Trophoblast cell (in vitro differentiated cells and primary cell): ENCODE measurements around the gene TMEM273.

Source experiments
- DNase-seq, 2 donors: peaks; one replicate each; pipeline ENCODE4 v3.0.0-alpha.2; 2016
- H2AFZ ChIP-seq: 2 replicates; pipeline ENCODE4 v1.6.1; 2013; ENCODE audit warnings: low read length, moderate library complexity, mild to moderate bottlenecking; ENCODE audit not compliant: insufficient read depth, poor library complexity
- H2AK5ac ChIP-seq: 2 replicates; pipeline ENCODE4 v1.6.1; 2013; ENCODE audit warnings: mild to moderate bottlenecking, low read length
- H2BK120ac ChIP-seq: 2 replicates; pipeline ENCODE4 v1.6.1; 2013; ENCODE audit warnings: low read length, mild to moderate bottlenecking, moderate library complexity; ENCODE audit not compliant: insufficient read depth, poor library complexity
- H2BK12ac ChIP-seq: 2 replicates; pipeline ENCODE4 v1.6.1; 2013; ENCODE audit warnings: mild to moderate bottlenecking, low read length, moderate library complexity
- H2BK5ac ChIP-seq: 2 replicates; pipeline ENCODE4 v1.6.1; 2013; ENCODE audit warnings: low read length, low read depth, moderate library complexity, mild to moderate bottlenecking; ENCODE audit not compliant: poor library complexity
- H3K14ac ChIP-seq: 2 replicates; pipeline ENCODE4 v1.6.1; 2013; ENCODE audit warnings: mild to moderate bottlenecking, low read length
- H3K18ac ChIP-seq: 2 replicates; pipeline ENCODE4 v1.6.1; 2013; ENCODE audit warnings: mild to moderate bottlenecking, low read length
- H3K23ac ChIP-seq: 2 replicates; pipeline ENCODE4 v1.6.1; 2013; ENCODE audit warnings: low read length
- H3K27ac ChIP-seq: 2 replicates; pipeline ENCODE4 v1.5.1; 2013; ENCODE audit warnings: low read depth, mild to moderate bottlenecking, inconsistent platforms, low read length, moderate library complexity
- H3K27me3 ChIP-seq: 2 replicates; pipeline ENCODE4 v1.6.1; 2013; ENCODE audit warnings: inconsistent platforms, mild to moderate bottlenecking, low read length, moderate library complexity; ENCODE audit not compliant: insufficient read depth
- H3K36me3 ChIP-seq, 2 experiments: 1 replicate in 1 of 2; 2 replicates in 1 of 2; pipeline ENCODE4 v1.6.1; 2013; ENCODE audit warnings: low read length in 2 of 2, mild to moderate bottlenecking in 2 of 2, moderate library complexity in 1 of 2; ENCODE audit not compliant: insufficient read depth in 2 of 2, control insufficient read depth in 1 of 2
- H3K4ac ChIP-seq: 2 replicates; pipeline ENCODE4 v1.6.1; 2013; ENCODE audit warnings: low read depth, mild to moderate bottlenecking, low read length, moderate library complexity
- H3K4me1 ChIP-seq, 2 experiments: 1 replicate in 1 of 2; 2 replicates in 1 of 2; pipeline ENCODE4 v1.6.1; 2013; ENCODE audit warnings: low read length in 2 of 2, mild to moderate bottlenecking in 2 of 2, moderate library complexity in 1 of 2; ENCODE audit not compliant: insufficient read depth in 2 of 2, control insufficient read depth in 1 of 2
- H3K4me2 ChIP-seq: 2 replicates; pipeline ENCODE4 v1.6.1; 2013; ENCODE audit warnings: inconsistent platforms, mild to moderate bottlenecking, low read length, moderate library complexity
- H3K4me3 ChIP-seq: 2 replicates; pipeline ENCODE4 v1.5.1; 2013; ENCODE audit warnings: mild to moderate bottlenecking, low read depth, low read length, inconsistent platforms
- H3K79me1 ChIP-seq: one replicate; pipeline ENCODE4 v1.6.1; 2013; ENCODE audit warnings: low read length
- H3K79me2 ChIP-seq: 2 replicates; pipeline ENCODE4 v1.6.1; 2013; ENCODE audit warnings: low read length, mild to moderate bottlenecking; ENCODE audit not compliant: control insufficient read depth, insufficient read depth, poor library complexity
- H3K9ac ChIP-seq: 2 replicates; pipeline ENCODE4 v1.6.1; 2013; ENCODE audit warnings: mild to moderate bottlenecking, low read length
- H3K9me3 ChIP-seq: 2 replicates; pipeline ENCODE4 v1.6.1; 2013; ENCODE audit warnings: low read depth, mild to moderate bottlenecking, control low read depth, inconsistent platforms, low read length; ENCODE audit not compliant: insufficient read depth
- H4K12ac ChIP-seq: 2 replicates; pipeline ENCODE4 v1.6.1; 2013; ENCODE audit warnings: low read depth, mild to moderate bottlenecking, low read length, moderate library complexity
- H4K8ac ChIP-seq: 2 replicates; pipeline ENCODE4 v1.6.1; 2013; ENCODE audit warnings: low read depth, mild to moderate bottlenecking, low read length, moderate library complexity
- H4K91ac ChIP-seq: one replicate; pipeline ENCODE4 v1.6.1; 2013; ENCODE audit warnings: low read depth, mild to moderate bottlenecking, low read length, moderate library complexity
- WGBS: extraction: QIAGEN DNeasy Blood & Tissue Kit; methylation state at CpG from one replicate; pipeline ENCODE4 v1.1.7; 2013; ENCODE audit warnings: missing lambda C conversion rate; ENCODE audit not compliant: insufficient read length, insufficient coverage; ENCODE audit errors: extremely low coverage; 5-methylcytosine and 5-hydroxymethylcytosine counted together

TMEM273 gene

GRCh38 chr10:49225218-49225876 lies 37.2 kb upstream of the TMEM273 start:
- no peak overlapping the region for H2BK120ac ChIP-seq
- H3K4me3 ChIP-seq: no peak overlapping the region
- no peak overlapping the region for H2AK5ac ChIP-seq
- no peak overlapping the region for H3K4ac ChIP-seq
- H3K79me2 ChIP-seq: no peaks in the 10 kb centered on the region
- no peaks in the 10 kb centered on the region for H3K79me1 ChIP-seq
- no peak overlapping the region for H3K9ac ChIP-seq
- no peak overlapping the region for H3K14ac ChIP-seq
- WGBS: no CpG with 5 or more reads among the region's 12 CpGs
- H2AFZ ChIP-seq: no peak overlapping the region
- no peak overlapping the region for H3K27ac ChIP-seq
- no peak overlapping the region for H4K12ac ChIP-seq
- no peak overlapping the region for H3K23ac ChIP-seq
- DNase-seq: peak in 1 of 2 donors; percentile 5
- no peak overlapping the region for H3K4me2 ChIP-seq
- no peak overlapping the region for H4K91ac ChIP-seq
- peaks cover 3% of the 10 kb centered on the region for H3K9me3 ChIP-seq
- H3K4me1 ChIP-seq: no peaks in the 10 kb centered on the region
- H2BK5ac ChIP-seq: no peak overlapping the region
- no peak overlapping the region for H2BK12ac ChIP-seq
- H4K8ac ChIP-seq: no peak overlapping the region
- no peaks in the 10 kb centered on the region for H3K27me3 ChIP-seq
- H3K18ac ChIP-seq: no peak overlapping the region
- no peaks in the 10 kb centered on the region for H3K36me3 ChIP-seq

GRCh38 chr10:49223205-49223604 lies 35.0 kb upstream of the TMEM273 start:
- Histone ChIP-seq H3K36me3 (no peaks in the 10 kb centered on the region), H3K4me1 (no peaks in the 10 kb centered on the region), H2BK120ac (no peak overlapping the region), H3K23ac (no peak overlapping the region), H3K9ac (no peak overlapping the region), H2AFZ (no peak overlapping the region), H4K12ac (no peak overlapping the region), H3K27ac (no peak overlapping the region), H2AK5ac (no peak overlapping the region), H2BK12ac (no peak overlapping the region), H3K79me1 (no peaks in the 10 kb centered on the region), H3K27me3 (no peaks in the 10 kb centered on the region), H3K4me2 (no peak overlapping the region), H3K9me3 (peaks cover 3% of the 10 kb centered on the region), H4K91ac (no peak overlapping the region), H2BK5ac (no peak overlapping the region), H4K8ac (no peak overlapping the region), H3K14ac (no peak overlapping the region), H3K4me3 (no peak overlapping the region), H3K18ac (no peak overlapping the region), H3K79me2 (no peaks in the 10 kb centered on the region), H3K4ac (no peak overlapping the region)
- no peak for DNase-seq

- H3K9ac ChIP-seq: no peak overlapping the region
- H4K91ac ChIP-seq: no peak overlapping the region
- H3K4ac ChIP-seq: no peak overlapping the region
- no peaks in the 10 kb centered on the region for H3K79me2 ChIP-seq
- peaks cover 3% of the 10 kb centered on the region for H3K9me3 ChIP-seq
- no peaks in the 10 kb centered on the region for H3K4me1 ChIP-seq
- no peak for DNase-seq
- H4K12ac ChIP-seq: no peak overlapping the region
- H2BK5ac ChIP-seq: no peak overlapping the region
- no peaks in the 10 kb centered on the region for H3K27me3 ChIP-seq
- H3K18ac ChIP-seq: no peak overlapping the region
- H2BK120ac ChIP-seq: no peak overlapping the region
- H3K27ac ChIP-seq: no peak overlapping the region
- no peak overlapping the region for H3K14ac ChIP-seq
- no peak overlapping the region for H2AFZ ChIP-seq
- no peak overlapping the region for H3K4me3 ChIP-seq
- H3K79me1 ChIP-seq: no peaks in the 10 kb centered on the region
- no peak overlapping the region for H4K8ac ChIP-seq
- no peak overlapping the region for H3K4me2 ChIP-seq
- H2AK5ac ChIP-seq: no peak overlapping the region
- no peak overlapping the region for H3K23ac ChIP-seq
- no peak overlapping the region for H2BK12ac ChIP-seq
- WGBS: no CpG with 5 or more reads among the region's 3 CpGs
- no peaks in the 10 kb centered on the region for H3K36me3 ChIP-seq
These were observed 34.0 kb upstream of the TMEM273 start for GRCh38 chr10:49222170-49222569.

GRCh38 chr10:49220679-49221078 lies 32.5 kb upstream of the TMEM273 start:
- Histone ChIP-seq H3K23ac (no peak overlapping the region), H3K79me2 (no peaks in the 10 kb centered on the region), H3K27ac (no peak overlapping the region), H2AK5ac (no peak overlapping the region), H3K9ac (no peak overlapping the region), H2BK120ac (no peak overlapping the region), H3K18ac (no peak overlapping the region), H3K9me3 (no peaks in the 10 kb centered on the region), H3K14ac (no peak overlapping the region), H4K91ac (no peak overlapping the region), H3K4me1 (no peaks in the 10 kb centered on the region), H4K8ac (no peak overlapping the region), H4K12ac (no peak overlapping the region), H2BK5ac (no peak overlapping the region), H3K4me3 (no peak overlapping the region), H3K79me1 (no peaks in the 10 kb centered on the region), H3K4ac (no peak overlapping the region), H3K27me3 (no peaks in the 10 kb centered on the region), H3K36me3 (no peaks in the 10 kb centered on the region), H3K4me2 (no peak overlapping the region), H2BK12ac (no peak overlapping the region), H2AFZ (no peak overlapping the region)
- WGBS: no CpG with 5 or more reads among the region's 2 CpGs
- no peak for DNase-seq
